Body of pancreas (tissue), 4 donors: ENCODE results near the gene SPHK2.
A peak's percentile ranks its signal among the peaks of the same experiment; 100 is the strongest.

Source experiments
- CTCF ChIP-seq, 7 experiments: fragments of 450-650 bp in 4 of 7; fragments of 200-600 bp in 3 of 7; sonication (generic) in 3 of 7; IDR thresholded peaks; one replicate each; pipeline ENCODE4 v1.5.1; 2016 to 2019; ENCODE audit warnings: antibody characterized with exemption in 7 of 7
- POLR2A ChIP-seq, 3 donors: fragments of 450-650 bp; IDR thresholded peaks; one replicate each; pipeline ENCODE4 v1.6.1; 2016; ENCODE audit warnings: antibody characterized with exemption in 3 of 3, mild to moderate bottlenecking in 2 of 3

- peak in 1 of 7 experiments; percentile 4 for TF ChIP-seq CTCF (IDR thresholded peaks at IDR 0.05)
- peak; percentile 85 to 96 (median 92) for TF ChIP-seq POLR2A (IDR thresholded peaks at IDR 0.05)
Measured at GRCh38 chr19:48618916-48619691, at the start of gene SPHK2, which contains the start of gene RPL18.
